Measurements from ENCODE around the gene SMKR1.

The SMKR1 gene

DNA sequence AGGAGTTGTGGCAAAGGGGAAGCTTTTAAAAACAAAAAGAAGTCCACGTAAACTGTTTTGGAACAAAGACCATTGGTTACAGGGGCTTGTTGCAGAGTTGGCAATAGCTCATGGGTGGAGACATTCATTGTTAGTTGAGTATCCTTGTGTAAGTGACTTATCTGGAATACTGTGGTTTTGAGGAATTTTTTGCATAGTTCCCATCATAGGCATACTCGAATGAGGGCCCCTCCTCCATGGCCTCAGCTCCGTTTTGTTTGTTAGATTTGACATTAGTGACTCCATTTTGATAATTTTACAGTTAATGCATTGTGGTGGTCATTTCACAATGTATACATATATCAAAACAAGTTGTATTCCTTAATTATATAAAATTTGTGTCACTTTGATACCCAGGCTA, 12.8 kb upstream of the SMKR1 start:
- DNase-seq = no peak

DNA sequence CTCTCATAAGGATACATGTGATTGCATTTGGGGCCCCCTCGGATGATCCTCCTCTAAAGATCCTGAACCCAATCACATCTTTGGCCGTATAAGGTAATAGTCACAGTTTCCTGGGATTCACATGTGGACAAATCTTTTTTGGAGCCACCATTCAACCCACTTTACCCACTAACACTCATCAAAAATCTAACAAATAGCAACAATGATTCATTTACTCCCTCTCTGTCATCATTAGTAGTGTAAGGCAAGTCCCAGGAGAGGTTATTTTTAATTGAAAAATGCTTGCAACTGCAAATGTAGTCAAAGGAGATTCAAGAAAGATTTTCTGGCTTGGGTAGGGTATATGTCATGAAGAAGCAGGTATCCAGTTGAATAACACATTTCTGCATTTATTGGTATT, 9.9 kb upstream of the SMKR1 start:
- no peak for DNase-seq

DNA sequence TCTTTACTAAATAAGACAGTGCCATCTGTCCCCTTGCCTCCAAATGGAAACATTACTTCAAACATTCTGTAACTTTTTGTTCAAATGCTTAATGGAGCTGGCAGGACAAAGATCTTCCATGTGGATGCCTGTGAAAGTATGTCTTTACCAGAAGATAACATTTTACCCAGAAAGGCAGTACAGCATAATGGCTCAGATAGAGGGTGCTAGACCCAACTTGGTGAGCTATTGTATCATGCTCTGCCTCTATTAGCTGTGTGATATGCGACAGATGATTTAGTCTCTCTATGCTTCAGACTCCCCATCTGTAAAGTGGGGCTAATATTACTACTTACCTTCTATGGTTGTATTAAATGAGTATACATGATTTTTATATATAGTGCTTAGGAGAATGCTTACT, 8.8 kb upstream of the SMKR1 start:
- DNase-seq = peak; percentile 43

DNA sequence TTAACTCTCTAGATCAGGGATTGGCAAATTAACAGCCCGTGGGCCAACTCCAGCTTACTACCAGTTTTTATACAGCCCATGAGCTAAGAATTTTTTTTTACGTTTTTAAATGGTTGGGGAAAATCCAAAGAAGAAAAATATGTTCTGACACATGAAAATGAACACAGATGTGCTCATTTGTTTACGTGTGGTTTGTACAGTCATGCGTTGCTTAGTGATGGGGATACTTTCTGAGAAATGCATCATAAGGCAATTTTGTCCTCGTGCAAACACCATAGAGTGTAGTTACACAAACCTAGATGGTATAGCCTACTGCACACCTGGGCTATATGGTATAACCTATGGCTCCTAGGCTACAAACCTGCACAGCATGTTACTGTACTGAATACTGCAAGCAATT, 8.3 kb upstream of the SMKR1 start:
- DNase-seq = no peak

DNA sequence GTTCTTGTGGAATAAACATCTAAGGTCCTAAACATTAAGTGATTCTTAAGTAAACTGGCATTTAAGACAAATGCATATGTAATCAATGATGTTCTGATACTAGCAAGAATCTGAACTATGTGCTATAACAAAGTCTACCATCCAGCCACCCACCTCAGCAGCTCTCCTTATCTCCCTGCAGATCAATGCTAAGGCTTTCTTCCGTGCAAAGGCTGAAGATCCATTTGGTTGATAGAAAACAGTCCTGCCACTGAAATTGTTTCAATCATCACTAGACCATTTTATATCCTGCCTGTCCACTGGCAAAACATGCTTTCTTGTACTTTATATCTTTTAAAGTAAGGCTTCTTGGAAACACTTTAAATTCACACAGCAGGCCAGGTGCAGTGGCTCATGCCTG, 6.3 kb upstream of the SMKR1 start:
- peak; percentile 55 for DNase-seq

DNA sequence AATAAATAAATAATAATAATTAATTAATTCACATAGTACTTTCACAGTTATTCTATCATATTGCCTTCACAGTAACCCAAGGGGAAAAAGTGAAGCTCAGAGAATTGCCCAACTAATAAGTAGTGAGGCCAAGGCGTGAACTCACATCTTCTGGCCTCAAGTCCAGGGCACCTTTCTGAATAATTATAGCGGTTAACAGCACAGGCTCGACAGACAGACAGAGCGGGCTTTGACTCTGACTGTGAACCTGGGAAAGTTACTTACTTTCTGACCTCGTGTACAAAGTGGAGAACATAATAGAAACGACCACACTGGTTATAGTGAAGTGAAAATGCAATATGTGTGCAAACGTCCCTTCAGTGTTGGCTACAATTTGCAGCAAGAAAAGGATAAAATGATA, 5.7 kb upstream of the SMKR1 start:
- DNase-seq = no peak

DNA sequence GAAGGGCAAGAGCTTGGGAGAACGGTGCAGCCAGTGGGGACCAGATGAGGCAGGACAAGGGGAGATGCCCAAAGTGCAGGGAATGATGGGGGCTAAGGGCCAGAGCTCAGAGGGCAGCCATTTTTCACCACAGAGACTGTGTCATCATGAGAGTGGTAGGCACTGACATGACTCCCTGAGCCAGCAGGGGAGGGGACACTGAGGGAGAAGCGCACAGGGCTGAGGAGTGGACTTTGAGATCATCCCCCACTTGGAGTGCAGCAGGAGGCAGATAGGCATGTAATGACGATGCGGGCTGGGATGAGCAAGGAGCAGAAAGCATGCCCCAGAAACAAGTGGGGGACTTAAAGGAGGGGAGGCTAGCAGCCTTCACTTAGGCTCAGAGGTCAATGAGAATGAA, 5.2 kb upstream of the SMKR1 start:
- DNase-seq = no peak

DNA sequence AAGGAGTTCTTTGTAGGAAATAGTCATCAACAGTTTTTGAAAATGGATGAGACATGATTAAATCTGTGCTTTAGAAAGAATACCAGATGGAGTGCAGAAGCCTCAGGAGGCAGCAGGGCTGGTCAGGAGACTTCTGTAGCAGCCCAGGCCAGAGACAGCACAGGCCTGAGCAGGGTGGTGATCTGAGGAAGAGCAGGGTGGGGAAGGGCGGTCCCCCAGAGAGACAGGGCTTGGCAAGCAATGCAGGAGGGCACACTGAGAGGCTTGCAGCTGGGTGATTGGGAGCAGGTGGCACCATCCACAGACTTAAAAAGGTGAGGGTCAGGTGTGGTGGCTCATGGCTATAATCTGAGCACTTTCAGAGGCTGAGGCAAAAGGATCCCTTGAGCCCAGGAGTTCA, 4.3 kb upstream of the SMKR1 start:
- no peak for DNase-seq

DNA sequence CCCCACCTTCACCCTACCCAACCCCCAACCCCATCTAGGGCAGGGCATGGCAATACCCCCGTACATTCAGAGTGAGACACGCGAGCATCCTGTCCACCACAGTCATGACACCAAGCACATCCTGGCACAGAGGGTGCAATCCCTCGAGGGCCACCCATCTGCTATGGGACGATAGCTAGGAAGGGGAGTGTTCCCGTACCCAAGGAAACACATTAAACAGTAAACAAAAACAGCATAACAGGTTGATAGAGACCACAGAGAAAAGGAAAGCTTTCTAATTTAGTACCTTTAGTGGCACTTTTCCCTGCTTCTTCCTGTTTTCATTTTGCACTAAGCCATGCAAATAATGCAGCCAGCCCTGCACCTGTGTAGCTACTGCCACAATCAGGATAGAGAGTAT, 2.3 kb upstream of the SMKR1 start:
- DNase-seq = no peak

DNA sequence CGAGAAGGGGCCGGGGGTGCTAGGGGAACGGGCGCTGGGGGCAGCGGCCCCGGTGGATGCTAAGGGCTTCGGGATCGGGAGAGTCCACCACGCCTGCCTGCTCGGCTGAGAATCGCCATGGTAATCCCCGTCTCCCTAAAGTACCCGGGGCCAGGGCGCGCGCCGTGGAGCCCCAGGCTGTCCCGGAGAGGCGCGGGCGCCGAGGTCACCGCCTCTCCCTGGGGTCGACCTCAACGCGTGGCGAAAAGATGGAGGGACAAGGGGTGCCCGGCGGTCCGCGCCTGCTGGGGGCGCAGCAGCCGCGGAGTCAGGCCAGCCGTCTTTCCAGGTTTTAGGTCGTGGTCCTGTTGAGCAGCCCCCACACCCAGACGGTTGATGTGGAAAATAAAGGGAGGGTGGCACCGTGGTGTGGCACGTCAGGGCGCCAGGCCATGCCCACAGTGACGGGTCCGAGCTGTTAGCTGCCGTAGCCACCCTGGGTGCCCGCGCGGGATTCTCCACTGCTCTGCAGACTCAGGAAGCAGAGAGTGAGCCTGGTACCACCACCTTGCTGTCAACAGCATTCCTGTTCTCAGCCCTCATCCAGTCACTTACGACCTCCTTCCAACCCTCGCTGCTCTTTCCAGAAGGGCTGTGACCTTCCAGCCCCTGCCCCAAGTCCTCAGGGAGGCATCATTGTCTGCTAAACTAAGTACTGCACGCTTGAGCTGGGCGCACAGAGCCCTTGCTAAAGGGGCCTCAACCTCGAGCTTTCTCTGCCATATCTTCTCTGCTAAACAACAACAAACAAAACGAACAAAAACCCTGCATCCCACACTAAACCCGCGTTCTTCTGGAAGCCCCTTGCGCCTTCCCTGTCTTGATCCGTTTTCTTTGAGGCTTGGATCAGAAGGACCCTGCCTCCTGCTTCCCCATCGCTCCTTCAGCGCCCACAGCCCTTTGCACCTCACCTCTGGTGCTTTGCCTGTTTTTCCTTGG, 666 bp downstream of the SMKR1 start:
- peak; percentile 43 for DNase-seq

DNA sequence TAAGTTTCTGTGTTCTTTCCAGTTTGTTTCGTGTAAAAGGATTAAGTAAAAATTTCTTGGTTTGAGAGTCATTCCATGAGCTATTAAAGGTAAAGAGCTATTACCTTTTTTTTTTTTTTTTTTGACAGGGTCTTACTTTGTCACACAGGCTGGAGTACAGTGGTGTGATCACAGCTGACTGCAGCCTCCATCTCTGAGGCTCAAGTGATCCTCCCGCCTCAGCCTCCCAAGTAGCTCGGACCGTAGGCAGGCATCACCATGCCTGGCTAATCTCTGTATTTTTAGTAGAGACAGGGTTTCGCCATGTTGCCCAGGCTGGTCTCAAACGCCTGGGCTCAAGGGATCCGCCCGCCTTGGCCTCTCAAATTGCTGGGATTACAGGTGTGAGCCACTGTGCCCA, 1.4 kb downstream of the SMKR1 start:
- no peak for DNase-seq

DNA sequence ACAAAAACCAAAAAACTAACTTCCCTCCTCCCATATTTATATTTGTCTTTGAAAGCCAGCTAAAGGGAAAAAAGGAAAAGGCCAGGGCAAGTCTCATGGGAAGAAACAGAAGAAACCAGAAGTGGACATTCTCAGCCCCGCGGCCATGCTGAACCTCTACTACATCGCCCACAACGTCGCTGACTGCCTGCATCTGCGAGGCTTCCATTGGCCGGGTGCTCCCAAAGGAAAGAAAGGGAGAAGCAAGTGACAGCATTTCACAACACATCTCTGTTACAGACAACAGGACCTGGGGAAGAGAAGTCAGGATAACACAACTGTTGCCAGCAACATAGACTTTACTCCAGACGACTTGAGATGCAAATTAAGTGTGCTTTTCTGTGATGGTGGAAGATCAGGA, 9.9 kb downstream of the SMKR1 start:
- DNase-seq = no peak

DNA sequence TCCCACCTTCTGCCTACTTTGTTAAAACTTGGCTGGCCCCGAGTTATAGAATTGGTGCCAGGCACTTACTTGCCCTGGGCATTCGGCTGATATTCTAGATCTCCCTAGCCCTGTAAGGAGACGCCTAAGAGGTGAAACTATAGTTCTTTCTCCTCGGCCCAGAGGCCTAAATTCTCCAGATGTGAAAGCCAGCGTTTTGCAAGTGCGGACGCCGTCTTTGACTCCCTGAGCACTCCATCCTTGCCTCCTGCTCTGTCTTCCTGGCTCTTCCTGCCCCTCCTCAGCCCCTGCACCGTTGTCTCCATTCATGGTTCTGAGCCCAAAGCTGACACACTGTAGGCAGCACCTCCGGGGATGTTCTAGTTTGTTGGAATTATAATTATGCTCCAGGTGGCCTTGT, 11.2 kb downstream of the SMKR1 start:
- no peak for DNase-seq

DNA sequence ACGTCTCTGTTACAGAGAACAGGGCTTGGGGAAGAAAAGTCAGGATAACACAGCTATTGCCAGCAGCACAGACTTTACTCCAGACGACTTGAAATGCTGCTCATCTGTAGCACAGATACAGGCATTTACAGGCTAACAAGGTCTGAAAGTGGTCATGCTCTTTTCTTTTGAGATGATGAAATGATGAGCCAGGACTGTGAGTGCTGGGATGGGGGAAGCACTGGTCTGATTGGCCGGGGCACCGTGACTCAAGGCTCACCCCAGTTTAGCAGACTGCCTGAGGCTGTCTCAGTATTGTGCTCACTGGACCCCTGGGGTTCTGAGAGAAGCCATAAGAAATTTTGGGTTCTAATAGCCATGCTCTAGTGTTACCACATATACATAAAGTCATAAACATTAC, 12.4 kb downstream of the SMKR1 start:
- no peak for DNase-seq

DNA sequence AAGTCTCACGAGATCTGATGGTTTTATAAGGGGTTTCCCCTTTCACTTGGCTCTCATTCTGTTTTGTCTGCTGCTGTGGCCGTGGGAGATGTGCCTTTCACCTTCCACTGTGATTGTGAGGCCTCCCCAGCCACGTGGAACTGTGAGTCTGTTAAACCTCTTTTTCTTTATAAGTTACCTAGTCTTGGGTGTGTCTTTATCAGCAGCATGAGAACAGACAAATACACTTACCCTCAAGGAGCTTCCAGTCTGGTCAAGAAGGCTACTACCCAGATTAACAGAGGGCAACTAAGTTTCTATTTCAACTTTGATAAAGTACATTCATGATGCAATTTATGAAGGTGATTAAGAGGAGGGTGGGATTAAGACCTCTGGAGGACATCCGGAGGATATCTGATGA, 13.1 kb downstream of the SMKR1 start:
- DNase-seq = no peak

DNA sequence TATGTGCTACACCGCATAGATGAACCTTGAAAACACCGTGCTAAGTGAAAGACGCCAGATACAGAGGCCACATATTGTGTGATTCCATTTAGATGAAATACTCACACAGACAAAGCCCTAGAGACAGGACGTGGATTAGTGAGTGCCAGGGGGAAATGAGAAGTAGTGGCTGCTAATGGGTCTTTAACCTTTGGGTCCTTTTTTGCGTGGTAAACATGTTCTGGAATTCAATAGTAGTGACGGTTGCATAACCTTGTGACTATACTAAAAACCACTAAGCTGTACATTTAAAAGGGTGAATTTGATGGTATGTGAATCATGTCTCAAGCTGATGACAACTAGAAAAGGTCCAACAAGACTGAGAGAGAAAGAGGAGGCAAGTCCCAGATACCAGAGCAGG, 15.6 kb downstream of the SMKR1 start:
- DNase-seq = no peak

DNA sequence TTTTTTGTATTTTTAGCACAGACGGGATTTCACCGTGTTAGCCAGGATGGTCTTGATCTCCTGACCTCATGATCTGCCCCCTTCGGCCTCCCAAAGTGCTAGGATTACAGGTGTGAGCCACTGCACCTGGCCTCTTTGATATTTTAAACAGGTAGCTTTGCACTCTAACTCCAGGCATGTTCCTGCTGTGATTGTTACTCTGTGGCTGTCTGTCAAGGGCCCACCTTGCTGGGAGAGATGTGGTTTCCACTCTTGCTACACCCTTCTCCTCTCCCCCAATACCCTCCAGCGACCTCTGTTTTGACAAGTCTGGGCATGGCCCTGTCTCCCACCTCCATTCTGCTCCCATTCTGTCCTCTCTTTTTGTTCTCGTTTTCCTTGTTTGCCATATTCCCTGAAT, 17.1 kb downstream of the SMKR1 start:
- DNase-seq = no peak

DNA sequence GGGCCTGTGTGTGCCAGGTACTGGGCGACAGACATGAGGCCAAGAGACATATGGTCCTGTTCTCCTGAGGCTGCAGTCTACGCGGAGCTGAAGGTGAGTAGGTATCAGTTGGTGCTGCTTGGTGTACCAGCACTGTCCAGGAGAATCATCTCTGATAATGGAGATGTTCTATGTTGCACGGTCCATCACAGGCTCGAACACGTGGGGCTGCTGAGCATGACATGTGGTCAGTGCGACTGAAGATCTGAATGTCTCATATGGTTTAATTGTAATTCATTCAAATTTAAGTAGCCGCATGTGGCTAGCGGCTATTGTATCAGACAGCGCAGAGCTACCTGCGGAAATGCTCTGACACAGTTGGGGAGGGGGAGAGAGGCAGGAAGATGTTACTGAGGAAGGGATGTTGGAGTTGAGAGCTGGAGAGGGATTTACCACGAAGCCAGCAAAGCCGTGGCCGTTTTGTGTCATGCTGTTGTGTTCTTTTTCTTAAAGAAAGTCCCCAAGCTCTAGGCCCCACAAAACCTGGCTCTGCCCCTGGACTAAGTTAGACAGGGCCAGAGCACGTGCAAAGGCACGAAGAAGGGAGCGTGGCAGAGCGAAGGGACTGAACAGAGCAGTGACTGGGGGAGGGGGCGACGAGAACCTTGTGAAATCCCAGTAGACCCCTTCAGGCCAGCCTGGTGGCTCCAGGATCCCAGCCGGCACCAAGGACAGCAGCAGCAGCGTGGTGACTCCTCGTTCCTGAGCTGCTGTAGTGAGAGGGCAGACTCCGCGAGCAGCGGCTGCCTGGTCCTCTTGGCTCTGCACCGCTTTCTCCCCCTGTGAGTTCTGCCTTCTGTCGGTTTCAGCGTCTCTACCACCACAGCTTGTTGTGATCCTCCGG, 20.0 kb downstream of the SMKR1 start:
- no peak for DNase-seq

DNA sequence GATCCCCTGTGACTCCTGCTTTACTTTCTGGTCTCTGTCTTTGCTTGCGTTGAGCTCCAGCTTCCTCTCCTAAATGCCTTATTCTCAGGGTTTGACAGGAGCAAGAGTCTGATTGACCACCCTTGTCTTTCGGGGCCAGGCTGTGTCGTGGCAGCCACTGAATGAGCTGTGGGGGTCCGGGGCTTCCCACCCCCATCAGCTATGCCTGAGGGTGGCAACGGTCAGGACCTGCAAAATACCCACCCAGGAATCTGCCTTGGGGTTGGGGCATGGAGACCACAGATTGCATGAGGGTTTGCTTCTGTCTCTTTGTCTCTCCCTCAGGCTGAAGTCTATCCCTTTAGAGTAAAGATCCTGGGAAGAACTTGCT, 20.6 kb downstream of the SMKR1 start:
- no peak for DNase-seq

DNA sequence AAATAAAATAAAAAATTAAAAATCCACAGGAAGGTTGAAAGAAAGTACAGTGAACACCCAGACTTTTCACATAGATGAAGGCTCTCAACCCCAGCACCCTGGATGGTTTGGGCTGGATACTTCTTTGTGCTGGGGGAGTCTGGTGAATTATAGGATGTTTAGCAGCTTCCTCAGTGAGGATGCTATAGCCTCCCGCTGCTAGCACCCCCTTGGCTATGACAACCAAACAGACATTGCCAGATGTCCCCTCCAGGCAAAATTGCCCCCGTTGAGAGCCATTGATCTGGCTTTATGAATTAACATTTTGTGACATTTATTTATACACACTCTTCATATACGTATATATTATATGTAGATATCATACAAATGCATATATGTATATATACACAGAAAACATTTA, 21.6 kb downstream of the SMKR1 start:
- no peak for DNase-seq

DNA sequence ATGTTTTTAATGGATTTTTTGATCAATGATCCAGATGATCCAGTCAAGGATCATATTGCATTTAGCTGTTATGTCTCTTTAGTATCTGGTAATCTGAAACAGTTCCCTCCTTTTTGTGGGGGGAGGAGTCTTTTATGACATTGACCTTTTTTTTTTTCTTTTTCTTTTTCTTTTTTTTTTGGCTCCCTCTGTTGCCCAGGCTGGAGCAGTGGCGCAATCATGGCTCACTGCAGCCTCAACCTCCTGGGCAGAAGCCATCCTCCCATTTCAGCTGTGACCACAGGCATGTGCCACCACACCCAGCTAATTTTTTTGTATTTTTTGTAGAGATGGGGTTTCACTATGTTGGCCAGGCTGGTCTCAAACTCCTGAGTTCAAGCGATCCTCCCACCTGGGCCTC, 22.1 kb downstream of the SMKR1 start:
- peak; percentile 84 for DNase-seq

DNA sequence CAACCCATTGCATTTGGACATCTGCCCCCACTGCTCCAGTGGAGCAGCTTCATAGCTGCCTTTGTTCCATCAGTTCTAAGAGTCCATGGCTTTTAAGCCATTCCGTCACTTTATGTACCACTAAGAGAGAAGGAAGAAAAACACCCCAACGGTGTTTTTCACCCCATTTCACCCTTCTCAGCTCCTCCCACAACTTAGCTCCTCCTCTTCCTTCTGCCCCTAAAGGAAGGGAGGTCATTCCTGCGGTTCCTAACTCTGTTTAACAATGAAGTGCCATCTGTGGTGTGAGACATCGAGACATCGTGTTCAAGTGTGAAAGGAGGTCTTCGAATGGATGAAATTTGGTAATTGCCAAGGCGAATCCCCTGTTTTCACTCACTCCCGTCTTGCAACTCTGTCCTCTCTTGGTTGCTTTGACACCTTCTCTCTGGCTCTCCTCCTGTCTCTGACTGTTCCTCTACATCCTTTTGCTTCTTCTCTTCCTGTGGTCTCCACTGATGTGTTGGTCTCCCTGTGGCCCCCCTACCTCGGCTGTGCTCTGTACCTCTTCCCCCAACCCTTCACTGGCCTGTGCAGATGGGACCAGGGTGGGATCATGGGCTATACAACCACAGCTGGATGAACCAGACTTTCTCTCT, 23.0 kb downstream of the SMKR1 start:
- no peak for DNase-seq

DNA sequence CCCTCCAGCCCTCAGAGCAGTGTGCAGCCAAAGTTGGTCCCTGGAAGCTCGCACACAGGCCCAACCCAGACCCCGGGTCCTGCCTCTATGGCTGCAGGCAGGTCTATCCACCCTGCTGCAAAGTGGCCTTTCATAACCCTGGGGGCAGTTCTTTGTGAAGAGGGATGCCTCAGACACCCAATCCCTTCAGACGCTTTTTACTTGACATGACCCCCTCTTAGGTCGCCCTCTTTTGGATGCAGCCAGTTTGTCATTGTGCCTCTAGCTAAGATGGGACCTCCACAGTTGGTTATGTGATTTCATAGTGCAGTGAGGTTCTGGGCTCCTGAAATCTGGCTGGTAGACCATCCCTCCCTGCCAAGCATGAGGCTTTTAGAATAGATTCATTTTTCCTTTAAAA, 27.3 kb downstream of the SMKR1 start:
- DNase-seq = peak; percentile 11

Measured in hematopoietic multipotent progenitor cell treated with erythropoietin and hydrocortisone succinate and interleukin-3 and kit ligand, for 4 days (in vitro differentiated cells).